AG04449 (cell line): ENCODE results near the gene LOC101059915.
"Not testable (repeated sequence)": the region's sequence is repeated elsewhere in the genome, so short reads cannot be mapped to it uniquely, and the experiment has no call there.

Experiments used
- CTCF ChIA-PET: fragments of 350-600 bp; formaldehyde crosslinking; extraction: SDS; loops from one replicate; lab custom pipeline; 2021; ENCODE audit warnings: antibody characterized with exemption; lab: Yijun Ruan, JAX
- POLR2A ChIA-PET: fragments of 400-600, 350-600 bp; formaldehyde crosslinking; extraction: SDS; loops from one replicate; lab custom pipeline; 2020; ENCODE audit warnings: antibody characterized with exemption, inconsistent platforms; lab: Yijun Ruan, JAX
- DNase-seq: peaks from one replicate; pipeline ENCODE4 v3.0.0-alpha.2; 2010; ENCODE audit warnings: low read depth, low spot score
- H3K4me3 ChIP-seq: 2 replicates; pipeline ENCODE4 v1.5.1; 2011; ENCODE audit warnings: low read depth, mild to moderate bottlenecking, control low read depth, low read length
- CTCF ChIP-seq: IDR thresholded peaks from one replicate; pipeline ENCODE4 v1.5.1; 2011; ENCODE audit warnings: mild to moderate bottlenecking, moderate library complexity, low read length, control low read depth, inconsistent platforms; ENCODE audit not compliant: insufficient read depth; ENCODE audit errors: missing control alignments

The LOC101059915 gene

GRCh38 chrX:71664202-71664601, 3.1 kb upstream of the LOC101059915 start:
- CTCF ChIA-PET, POLR2A ChIA-PET, H3K4me3 ChIP-seq, DNase-seq: not testable (repeated sequence)
- peak; percentile 11 for TF ChIP-seq CTCF

GRCh38 chrX:71664889-71665491, 2.4 kb upstream of the LOC101059915 start:
- no peak for TF ChIP-seq CTCF
- CTCF ChIA-PET, result no interaction called here
- POLR2A ChIA-PET, result no interaction called here
- H3K4me3 ChIP-seq, result no peak overlapping the region
- no peak for DNase-seq

GRCh38 chrX:71665747-71666146, 1.6 kb upstream of the LOC101059915 start:
- no peak overlapping the region for H3K4me3 ChIP-seq
- ChIA-PET POLR2A (no interaction called here), CTCF (no interaction called here)
- DNase-seq, result no peak
- no peak for TF ChIP-seq CTCF

GRCh38 chrX:71666240-71667223, 814 bp upstream of the LOC101059915 start:
- DNase-seq, result no peak
- POLR2A ChIA-PET, result no interaction called here
- CTCF ChIA-PET, result no interaction called here
- TF ChIP-seq CTCF, result no peak
- no peak overlapping the region for H3K4me3 ChIP-seq

- ChIA-PET CTCF (interaction anchor here (0.8 kb wide), 1 partner anchor 11 kb away, joined by 3 read pairs; no protein-coding TSS in a partner anchor), POLR2A (no interaction called here)
- TF ChIP-seq CTCF, result no peak
- H3K4me3 ChIP-seq, result no peak overlapping the region
- DNase-seq, result no peak
These were observed 876 bp downstream of the LOC101059915 start for GRCh38 chrX:71668248-71668595.

GRCh38 chrX:71669492-71669891, 2.1 kb downstream of the LOC101059915 start:
- DNase-seq, result no peak
- no peak for TF ChIP-seq CTCF
- no peak overlapping the region for H3K4me3 ChIP-seq
- POLR2A ChIA-PET, result no interaction called here
- CTCF ChIA-PET, result interaction anchor here (1.2 to 1.7 kb wide), 2 partner anchors 9 to 190 kb away, joined by 4 to 9 read pairs; no protein-coding TSS in a partner anchor
